Activated naive CD8-positive, alpha-beta T cell treated with anti-CD3 and anti-CD28 coated beads, Interleukin-2, amount 50 U/mL, for 24 hours (primary cell): ENCODE results near the gene MBNL2.

Experiments
- ATAC-seq: fragments of 150-1000 bp; cut with Tn5 transposase; one replicate; pipeline ENCODE4 v1.10.0; 2021
- DNase-seq: peaks from one replicate; pipeline ENCODE4 v3.0.0; 2021
- H3K27ac Mint-ChIP-seq: one replicate; pipeline ENCODE4 v1.8.0; 2021; ENCODE audit warnings: mild to moderate bottlenecking, mixed read lengths
- H3K27me3 Mint-ChIP-seq: one replicate; pipeline ENCODE4 v1.8.0; 2021; ENCODE audit warnings: mixed read lengths
- H3K36me3 Mint-ChIP-seq: one replicate; pipeline ENCODE4 v1.8.0; 2021; ENCODE audit warnings: low read depth, mixed read lengths
- H3K4me1 Mint-ChIP-seq: one replicate; pipeline ENCODE4 v1.8.0; 2021; ENCODE audit warnings: mixed read lengths
- H3K4me3 Mint-ChIP-seq: one replicate; pipeline ENCODE4 v1.8.0; 2021; ENCODE audit warnings: mild to moderate bottlenecking, moderate library complexity, mixed read lengths
- H3K9me3 Mint-ChIP-seq: one replicate; pipeline ENCODE4 v1.8.0; 2021; ENCODE audit warnings: mixed read lengths

MBNL2 gene

GRCh38 chr13:97289514-97290298 lies 67.6 kb downstream of the MBNL2 start:
- no peak for DNase-seq
- Mint-ChIP-seq H3K27me3 (no peaks in the 10 kb centered on the region), H3K36me3 (peaks cover 13% of the 10 kb centered on the region), H3K4me1 (peaks cover 37% of the 10 kb centered on the region), H3K4me3 (no peak overlapping the region), H3K9me3 (no peaks in the 10 kb centered on the region), H3K27ac (peak overlapping the region; percentile 52)
- no peak for ATAC-seq

- ATAC-seq = no peak
- Mint-ChIP-seq H3K4me1 (peaks cover 38% of the 10 kb centered on the region), H3K36me3 (peaks cover 14% of the 10 kb centered on the region), H3K27me3 (no peaks in the 10 kb centered on the region), H3K27ac (no peak overlapping the region), H3K9me3 (no peaks in the 10 kb centered on the region), H3K4me3 (no peak overlapping the region)
- DNase-seq = no peak
Measured at GRCh38 chr13:97295283-97296182, 73.4 kb downstream of the MBNL2 start.

DNA sequence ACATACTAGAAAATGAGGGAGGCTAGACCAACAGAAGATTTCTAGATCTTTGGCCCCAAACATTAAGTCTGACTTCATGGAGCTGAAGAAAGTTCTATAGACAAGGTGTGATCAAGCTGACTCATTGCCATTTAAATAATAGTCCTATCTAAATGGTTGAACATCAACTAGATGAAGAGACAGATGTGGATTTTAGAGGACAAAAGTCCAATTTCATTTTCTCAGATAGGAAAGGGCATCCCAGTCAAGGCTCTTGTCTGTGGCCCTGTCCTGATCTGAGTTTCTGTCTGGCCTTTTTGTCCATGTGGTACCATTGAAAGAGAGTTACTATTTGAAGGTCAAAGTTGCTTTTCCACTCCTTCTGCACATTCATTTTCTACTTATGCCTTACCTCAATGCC lies 74.6 kb downstream of the MBNL2 start:
- Mint-ChIP-seq H3K36me3 (peaks cover 9% of the 10 kb centered on the region), H3K4me3 (no peak overlapping the region), H3K27ac (no peak overlapping the region), H3K4me1 (peaks cover 31% of the 10 kb centered on the region), H3K9me3 (no peaks in the 10 kb centered on the region), H3K27me3 (no peaks in the 10 kb centered on the region)
- DNase-seq = no peak
- ATAC-seq = no peak

GRCh38 chr13:97298816-97299215 lies 76.7 kb downstream of the MBNL2 start:
- Mint-ChIP-seq H3K4me3 (no peak overlapping the region), H3K27ac (no peak overlapping the region), H3K4me1 (peaks cover 30% of the 10 kb centered on the region), H3K27me3 (no peaks in the 10 kb centered on the region), H3K36me3 (peaks cover 8% of the 10 kb centered on the region), H3K9me3 (no peaks in the 10 kb centered on the region)
- no peak for ATAC-seq
- no peak for DNase-seq

DNA sequence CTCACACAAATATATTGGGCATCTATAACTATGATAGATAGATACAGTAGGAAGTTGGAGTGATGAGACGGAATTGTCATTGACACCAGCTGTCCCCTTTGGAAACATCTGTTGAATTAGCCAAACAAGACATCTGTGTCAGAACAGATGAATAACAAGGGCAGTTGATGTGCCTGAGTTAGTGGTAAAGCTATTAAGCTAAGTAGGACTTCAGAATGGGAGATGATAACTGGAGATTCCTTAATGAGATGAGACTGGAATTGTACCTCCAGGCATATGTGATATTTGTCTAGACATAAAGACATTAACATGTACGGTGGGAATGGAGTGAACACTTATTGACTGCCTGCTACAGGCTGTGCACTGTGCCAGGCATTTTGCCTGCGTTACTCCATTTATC lies 78.7 kb downstream of the MBNL2 start:
- ATAC-seq (no peak), DNase-seq (no peak)
- no peak overlapping the region for H3K27ac Mint-ChIP-seq
- no peaks in the 10 kb centered on the region for H3K27me3 Mint-ChIP-seq
- H3K4me1 Mint-ChIP-seq = peaks cover 13% of the 10 kb centered on the region
- peaks cover 6% of the 10 kb centered on the region for H3K36me3 Mint-ChIP-seq
- H3K9me3 Mint-ChIP-seq = no peaks in the 10 kb centered on the region
- no peak overlapping the region for H3K4me3 Mint-ChIP-seq

GRCh38 chr13:97301382-97302095 lies 79.4 kb downstream of the MBNL2 start:
- Mint-ChIP-seq H3K36me3 (peaks cover 10% of the 10 kb centered on the region), H3K27me3 (no peaks in the 10 kb centered on the region), H3K4me1 (peaks cover 9% of the 10 kb centered on the region), H3K4me3 (no peak overlapping the region), H3K27ac (no peak overlapping the region), H3K9me3 (no peaks in the 10 kb centered on the region)
- DNase-seq (no peak), ATAC-seq (no peak)

GRCh38 chr13:97302611-97303010 lies 80.5 kb downstream of the MBNL2 start:
- no peak for DNase-seq
- no peak overlapping the region for H3K4me3 Mint-ChIP-seq

DNA sequence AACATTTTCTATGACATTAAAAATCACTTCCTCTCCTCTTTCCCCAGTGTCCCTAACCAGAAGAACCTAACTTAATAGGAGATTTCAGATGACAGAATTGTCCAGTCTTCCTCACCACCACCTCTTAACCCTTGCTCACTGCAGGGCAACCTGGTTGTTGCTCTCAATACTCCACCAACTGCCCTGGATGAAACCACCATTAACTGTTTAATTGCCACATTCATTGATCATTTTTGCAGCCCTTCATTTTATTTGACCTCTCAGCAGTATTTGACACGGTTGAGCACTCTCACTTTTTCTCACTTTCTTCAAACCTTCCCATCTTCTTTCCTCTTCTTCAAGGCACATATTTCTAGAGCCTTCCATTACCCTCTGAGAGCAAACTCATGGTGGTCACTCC lies 84.0 kb downstream of the MBNL2 start:
- Mint-ChIP-seq H3K4me3 (no peak overlapping the region), H3K27ac (no peak overlapping the region), H3K27me3 (no peaks in the 10 kb centered on the region)

More at GRCh38 chr13:97302611-97303010, 80.5 kb downstream of the MBNL2 start:
- peaks cover 9% of the 10 kb centered on the region for H3K36me3 Mint-ChIP-seq
- peaks cover 6% of the 10 kb centered on the region for H3K4me1 Mint-ChIP-seq
- no peaks in the 10 kb centered on the region for H3K9me3 Mint-ChIP-seq
- no peak overlapping the region for H3K27ac Mint-ChIP-seq
- H3K27me3 Mint-ChIP-seq = no peaks in the 10 kb centered on the region
- no peak for ATAC-seq

GRCh38 chr13:97306645-97307044 lies 84.5 kb downstream of the MBNL2 start:
- peaks cover 7% of the 10 kb centered on the region for H3K36me3 Mint-ChIP-seq
- no peak overlapping the region for H3K4me3 Mint-ChIP-seq
- no peak overlapping the region for H3K27ac Mint-ChIP-seq
- H3K27me3 Mint-ChIP-seq = no peaks in the 10 kb centered on the region
- no peak for ATAC-seq
- DNase-seq = no peak
- H3K9me3 Mint-ChIP-seq = no peaks in the 10 kb centered on the region
- H3K4me1 Mint-ChIP-seq = peaks cover 4% of the 10 kb centered on the region

More for the DNA sequence above, 84.0 kb downstream of the MBNL2 start:
- ATAC-seq (no peak), DNase-seq (no peak)
- H3K4me1 Mint-ChIP-seq = peaks cover 4% of the 10 kb centered on the region
- H3K36me3 Mint-ChIP-seq = peaks cover 7% of the 10 kb centered on the region
- no peaks in the 10 kb centered on the region for H3K9me3 Mint-ChIP-seq

DNA sequence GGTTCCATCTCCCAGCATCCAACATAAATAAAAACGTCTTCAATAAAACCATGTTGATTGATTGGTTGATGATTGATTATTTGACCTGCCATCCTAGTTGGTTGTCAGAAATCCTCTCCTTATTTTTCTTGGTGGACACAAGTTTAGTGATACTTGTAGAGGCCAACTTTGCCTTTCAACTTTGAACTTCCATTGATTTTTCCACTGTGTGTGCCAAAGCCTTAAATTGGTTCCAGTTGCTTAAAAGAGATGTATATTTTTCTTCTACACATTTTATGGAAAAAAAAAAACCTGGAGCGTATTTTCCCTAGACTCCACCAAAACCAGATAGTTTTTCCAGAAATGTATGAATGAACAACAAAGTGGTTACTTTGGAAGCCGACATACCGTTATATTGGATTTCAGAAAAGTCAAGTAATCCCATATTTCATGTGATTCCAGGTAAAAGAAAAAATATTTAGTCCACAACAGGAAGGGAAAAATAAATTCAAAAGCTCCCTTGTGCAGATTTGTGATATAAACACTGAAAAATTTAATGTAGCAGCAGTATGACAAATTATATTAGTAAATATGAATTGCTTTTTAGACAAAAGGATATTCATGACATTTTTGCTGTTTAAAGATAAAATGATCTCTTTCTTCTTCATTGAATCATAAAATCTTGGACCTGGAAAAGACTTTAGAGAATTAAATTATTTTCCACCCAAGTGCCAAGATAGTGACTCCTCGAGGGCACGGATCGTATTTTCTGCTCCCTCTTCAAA lies 85.2 kb downstream of the MBNL2 start:
- no peaks in the 10 kb centered on the region for H3K9me3 Mint-ChIP-seq
- H3K36me3 Mint-ChIP-seq = peaks cover 7% of the 10 kb centered on the region
- H3K4me1 Mint-ChIP-seq = peaks cover 4% of the 10 kb centered on the region
- no peak for ATAC-seq
- no peaks in the 10 kb centered on the region for H3K27me3 Mint-ChIP-seq
- DNase-seq = no peak
- no peak overlapping the region for H3K27ac Mint-ChIP-seq
- H3K4me3 Mint-ChIP-seq = no peak overlapping the region

DNA sequence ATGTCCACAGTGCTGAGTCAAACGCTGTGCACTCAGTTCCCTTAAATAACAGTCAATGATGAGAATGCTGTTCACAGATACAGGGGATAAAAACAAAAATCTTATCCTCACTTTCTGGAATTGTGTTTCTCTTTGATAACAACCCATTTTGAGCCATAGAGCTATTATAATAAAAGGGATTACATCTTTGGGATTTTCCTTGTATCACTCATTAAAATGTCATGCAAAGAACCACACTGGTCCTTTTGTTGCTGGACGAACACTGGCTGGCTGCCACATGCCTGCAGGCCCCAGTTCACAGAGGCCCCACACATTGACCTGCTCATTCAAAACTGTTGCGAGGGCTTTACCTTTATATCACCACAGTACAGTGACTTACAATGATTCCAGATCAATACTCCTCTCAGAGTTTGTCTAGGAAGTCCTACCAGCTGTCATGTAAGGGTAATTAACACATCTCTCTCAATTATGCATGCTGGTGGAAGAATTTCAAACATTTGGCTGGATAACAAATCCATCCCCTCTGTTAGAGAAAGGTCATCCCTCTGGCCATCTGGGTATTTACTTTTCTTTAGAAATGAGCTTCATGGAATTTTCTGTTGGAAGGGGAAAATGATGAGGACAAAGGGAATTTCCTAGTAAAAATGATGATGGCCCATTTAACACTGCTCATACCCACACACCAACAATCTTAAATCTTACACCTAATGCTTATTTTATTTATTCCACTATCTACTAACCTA lies 85.9 kb downstream of the MBNL2 start:
- no peak for ATAC-seq
- Mint-ChIP-seq H3K4me1 (peaks cover 4% of the 10 kb centered on the region), H3K27ac (no peak overlapping the region), H3K27me3 (no peaks in the 10 kb centered on the region), H3K36me3 (peaks cover 7% of the 10 kb centered on the region), H3K9me3 (no peaks in the 10 kb centered on the region), H3K4me3 (no peak overlapping the region)
- DNase-seq = no peak

- DNase-seq = no peak
- no peak overlapping the region for H3K27ac Mint-ChIP-seq
- no peak overlapping the region for H3K4me3 Mint-ChIP-seq
- peak; percentile 28 for ATAC-seq
- H3K9me3 Mint-ChIP-seq = no peaks in the 10 kb centered on the region
- peaks cover 7% of the 10 kb centered on the region for H3K36me3 Mint-ChIP-seq
- H3K27me3 Mint-ChIP-seq = no peaks in the 10 kb centered on the region
- peaks cover 6% of the 10 kb centered on the region for H3K4me1 Mint-ChIP-seq
Measured at GRCh38 chr13:97308735-97309429, 86.7 kb downstream of the MBNL2 start.

DNA sequence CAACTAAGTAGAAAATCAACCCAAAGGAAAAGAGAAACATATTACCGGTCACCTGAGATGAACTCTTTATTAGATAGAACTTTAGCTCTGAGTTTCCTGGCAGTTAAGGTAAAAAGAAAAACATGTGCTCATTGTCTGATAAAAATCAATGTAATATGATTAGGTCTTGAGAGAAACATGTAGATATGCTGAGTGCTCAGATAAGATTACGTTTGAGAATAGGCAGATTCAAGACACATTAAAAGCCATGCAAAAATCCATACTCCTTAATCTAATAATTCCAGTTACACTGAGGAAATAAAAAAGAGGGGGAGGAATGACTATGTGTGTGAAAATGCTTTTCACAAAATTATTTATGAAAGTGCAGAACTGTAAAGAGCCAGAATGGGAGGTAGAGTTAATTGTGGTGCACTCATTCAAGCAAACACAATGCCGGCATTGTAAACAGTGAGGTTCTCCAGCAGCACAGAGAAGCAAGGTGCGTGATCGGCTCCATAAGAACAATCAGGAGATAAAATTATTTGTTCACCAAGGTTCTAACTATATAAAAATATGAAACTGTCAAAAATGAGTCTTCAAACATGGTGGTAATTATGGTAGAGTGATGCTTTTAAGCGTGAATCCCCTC lies 88.8 kb downstream of the MBNL2 start:
- ATAC-seq = no peak
- peaks cover 6% of the 10 kb centered on the region for H3K4me1 Mint-ChIP-seq

More for the DNA sequence above, 88.8 kb downstream of the MBNL2 start:
- no peaks in the 10 kb centered on the region for H3K27me3 Mint-ChIP-seq
- H3K9me3 Mint-ChIP-seq = no peaks in the 10 kb centered on the region
- H3K4me3 Mint-ChIP-seq = no peak overlapping the region
- H3K27ac Mint-ChIP-seq = no peak overlapping the region
- DNase-seq = no peak
- peaks cover 7% of the 10 kb centered on the region for H3K36me3 Mint-ChIP-seq
